Measurements from ENCODE around the gene CDKN2B-AS1. TPM values are rescaled to one million over a fixed set of nuclear protein-coding genes. Genes with fewer than 3 reads are reported as not detected.

Gene CDKN2B-AS1
- total RNA-seq, 2 donors from 2014 or later: 0.62 TPM; not detected in 1

GRCh38 chr9:21993007-21993406, 1.6 kb upstream of the CDKN2B-AS1 start:
- no peak overlapping the region for H3K4me3 ChIP-seq
- no peaks in the 10 kb centered on the region for H3K9me3 ChIP-seq
- H3K36me3 ChIP-seq: no peaks in the 10 kb centered on the region
- intact Hi-C loops (cut with DNase I): no loop called here
- H3K27me3 ChIP-seq (replicated peaks; ENCODE audit: insufficient read depth): peaks cover 7% of the 10 kb centered on the region
- 92% methylated on average over 4 of the region's 4 CpGs for WGBS
- TF ChIP-seq POLR2AphosphoS5 (IDR thresholded peaks at IDR 0.05): no peak
- TF ChIP-seq POLR2A (IDR thresholded peaks at IDR 0.05): no peak
- no peak for TF ChIP-seq CTCF (IDR thresholded peaks at IDR 0.05)
- no peaks in the 10 kb centered on the region for H3K4me1 ChIP-seq (replicated peaks)
- no peak overlapping the region for H3K27ac ChIP-seq
- no peak for DNase-seq (ENCODE audit: low spot score)

GRCh38 chr9:21993893-21994555, 567 bp upstream of the CDKN2B-AS1 start, which contains the start of gene CDKN2A:
Gene CDKN2A, minus strand, starts transcription at chr9:21994392.
- WGBS: 3% methylated on average over 53 of the region's 53 CpGs
- DNase-seq (ENCODE audit: low spot score): no peak
- Histone ChIP-seq H3K27ac (peak within 1 kb of the TSS; percentile 64 to 75), H3K9me3 (no peaks in the 10 kb centered on the region), H3K36me3 (no peaks in the 10 kb centered on the region), H3K27me3 (replicated peaks; ENCODE audit: insufficient read depth) (peaks cover 7% of the 10 kb centered on the region), H3K4me1 (replicated peaks) (no peaks in the 10 kb centered on the region), H3K4me3 (peak within 1 kb of the TSS; percentile 59 to 66)
- intact Hi-C loops (cut with DNase I): no loop called here
- TF ChIP-seq POLR2AphosphoS5 (IDR thresholded peaks at IDR 0.05) (no peak), CTCF (IDR thresholded peaks at IDR 0.05) (no peak), POLR2A (IDR thresholded peaks at IDR 0.05) (no peak)

- no peak for TF ChIP-seq POLR2A (IDR thresholded peaks at IDR 0.05)
- TF ChIP-seq CTCF (IDR thresholded peaks at IDR 0.05): peak in 1 of 4 experiments; percentile 14
Measured at GRCh38 chr9:21995006-21995665, 545 bp downstream of the CDKN2B-AS1 start.

GRCh38 chr9:21995666-21996398, 1.2 kb downstream of the CDKN2B-AS1 start:
- intact Hi-C loops (cut with DNase I): no loop called here
- H3K9me3 ChIP-seq: no peaks in the 10 kb centered on the region
- no peaks in the 10 kb centered on the region for H3K27me3 ChIP-seq (replicated peaks; ENCODE audit: insufficient read depth)
- no peaks in the 10 kb centered on the region for H3K4me1 ChIP-seq (replicated peaks)
- H3K36me3 ChIP-seq: no peaks in the 10 kb centered on the region
- peak overlapping the region; percentile 59 to 66 for H3K4me3 ChIP-seq
- DNase-seq (ENCODE audit: low spot score): no peak
- no peak for TF ChIP-seq POLR2AphosphoS5 (IDR thresholded peaks at IDR 0.05)
- TF ChIP-seq CTCF (IDR thresholded peaks at IDR 0.05): peak in 2 of 4 experiments; percentile 18 to 29
- TF ChIP-seq POLR2A (IDR thresholded peaks at IDR 0.05): no peak
- peak overlapping the region; percentile 2 to 64 for H3K27ac ChIP-seq
- WGBS: 23% methylated on average over 50 of the region's 54 CpGs

More at GRCh38 chr9:21995006-21995665, 545 bp downstream of the CDKN2B-AS1 start:
- whole genome bisulfite sequencing: under 1% methylated on average over 56 of the region's 56 CpGs
- no peaks in the 10 kb centered on the region for H3K9me3 ChIP-seq
- DNase-seq (ENCODE audit: low spot score): peak; percentile 38
- H3K4me1 ChIP-seq (replicated peaks): no peaks in the 10 kb centered on the region
- no peaks in the 10 kb centered on the region for H3K27me3 ChIP-seq (replicated peaks; ENCODE audit: insufficient read depth)
- H3K36me3 ChIP-seq: no peaks in the 10 kb centered on the region
- intact Hi-C loops (cut with DNase I): no loop called here
- peak overlapping the region; percentile 59 to 66 for H3K4me3 ChIP-seq
- H3K27ac ChIP-seq: peak overlapping the region; percentile 64 to 75
